ENCODE data around the gene BNC2. TPM values are rescaled to one million over a fixed set of nuclear protein-coding genes. Genes with fewer than 3 reads are reported as not detected.

BNC2 gene
- total RNA-seq, 6 experiments from 2014 or later = 19.0 to 28.7 (median 25.4) TPM

DNA sequence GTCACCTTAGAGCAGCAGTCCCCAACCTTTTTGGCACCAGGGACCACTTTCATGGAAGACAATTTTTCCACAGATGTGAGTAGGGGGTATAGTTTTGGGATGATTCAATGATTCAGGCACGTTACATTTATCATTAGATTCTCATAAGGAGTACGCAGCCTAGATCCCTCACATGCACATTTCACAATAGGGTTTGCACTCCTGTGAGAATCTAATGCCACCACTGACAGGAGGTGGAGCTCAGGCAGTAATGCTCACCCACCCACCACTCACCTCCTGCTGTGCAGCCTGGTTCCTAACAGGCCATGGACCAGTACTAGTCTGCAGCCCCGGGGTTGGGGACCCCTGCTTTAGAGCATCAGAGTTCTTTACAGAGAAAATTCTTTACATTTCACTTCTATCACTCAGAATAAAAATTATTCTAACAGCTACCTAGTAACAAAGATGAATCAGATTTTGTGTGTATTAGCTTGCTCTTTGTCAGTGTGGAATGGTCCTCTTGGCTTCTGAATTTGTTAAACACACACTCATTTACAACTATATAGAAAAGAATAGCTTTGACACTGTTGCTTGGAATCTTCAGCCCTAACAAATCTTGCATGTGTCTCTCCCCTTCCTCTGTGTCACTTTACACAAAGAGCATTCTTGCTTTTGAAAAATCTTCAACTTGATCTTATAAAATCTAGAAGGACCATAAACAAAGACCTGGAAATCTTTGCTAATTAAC is 438.6 kb downstream of the BNC2 start:
- Mint-ChIP-seq H3K4me1 (ENCODE audit: low read depth) (peaks cover 45% of the 10 kb centered on the region), H3K36me3 (ENCODE audit: low read depth) (peaks cover 42% of the 10 kb centered on the region), H3K27me3 (ENCODE audit: insufficient read depth) (no peaks in the 10 kb centered on the region; the same call in 1 of the 2 replicates), H3K9me3 (peaks cover 6% of the 10 kb centered on the region; the same call in 1 of the 2 replicates), H3K4me3 (no peak overlapping the region), H3K27ac (0 out of 2 replicates have a peak overlapping the region, but pooled peaks have one; percentile 1)
- no peak for DNase-seq
- TF ChIP-seq, protein P1, sequence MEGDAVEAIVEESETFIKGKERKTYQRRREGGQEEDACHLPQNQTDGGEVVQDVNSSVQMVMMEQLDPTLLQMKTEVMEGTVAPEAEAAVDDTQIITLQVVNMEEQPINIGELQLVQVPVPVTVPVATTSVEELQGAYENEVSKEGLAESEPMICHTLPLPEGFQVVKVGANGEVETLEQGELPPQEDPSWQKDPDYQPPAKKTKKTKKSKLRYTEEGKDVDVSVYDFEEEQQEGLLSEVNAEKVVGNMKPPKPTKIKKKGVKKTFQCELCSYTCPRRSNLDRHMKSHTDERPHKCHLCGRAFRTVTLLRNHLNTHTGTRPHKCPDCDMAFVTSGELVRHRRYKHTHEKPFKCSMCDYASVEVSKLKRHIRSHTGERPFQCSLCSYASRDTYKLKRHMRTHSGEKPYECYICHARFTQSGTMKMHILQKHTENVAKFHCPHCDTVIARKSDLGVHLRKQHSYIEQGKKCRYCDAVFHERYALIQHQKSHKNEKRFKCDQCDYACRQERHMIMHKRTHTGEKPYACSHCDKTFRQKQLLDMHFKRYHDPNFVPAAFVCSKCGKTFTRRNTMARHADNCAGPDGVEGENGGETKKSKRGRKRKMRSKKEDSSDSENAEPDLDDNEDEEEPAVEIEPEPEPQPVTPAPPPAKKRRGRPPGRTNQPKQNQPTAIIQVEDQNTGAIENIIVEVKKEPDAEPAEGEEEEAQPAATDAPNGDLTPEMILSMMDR (IDR thresholded peaks at IDR 0.05) = no peak

DNA sequence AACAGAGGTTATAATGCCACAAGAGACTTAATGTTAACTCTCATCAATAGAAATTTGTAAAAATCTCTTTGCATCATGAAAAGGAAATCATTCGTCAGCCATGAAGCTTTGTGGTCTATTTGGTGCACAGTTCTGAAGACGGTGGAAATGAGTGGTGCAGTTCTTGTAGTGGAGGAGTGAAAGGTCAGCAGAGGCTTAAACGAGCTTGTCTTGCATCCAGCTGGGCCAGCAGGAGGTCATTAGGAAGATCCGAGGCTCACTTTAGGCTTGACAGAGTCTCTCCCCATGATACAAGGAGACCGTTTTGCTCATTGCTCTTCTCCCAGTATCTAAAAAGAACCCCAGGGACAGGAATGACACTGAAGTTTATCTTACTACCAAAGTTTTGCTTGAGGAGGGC is 440.8 kb downstream of the BNC2 start:
- peaks cover 55% of the 10 kb centered on the region for H3K4me1 Mint-ChIP-seq (ENCODE audit: low read depth)
- H3K9me3 Mint-ChIP-seq = no peaks in the 10 kb centered on the region
- no peak overlapping the region for H3K4me3 Mint-ChIP-seq
- TF ChIP-seq, protein P1 (IDR thresholded peaks at IDR 0.05) = no peak
- H3K27ac Mint-ChIP-seq = no peak overlapping the region
- H3K36me3 Mint-ChIP-seq (ENCODE audit: low read depth) = peaks cover 33% of the 10 kb centered on the region
- no peak for DNase-seq
- no peaks in the 10 kb centered on the region; the same call in 1 of the 2 replicates for H3K27me3 Mint-ChIP-seq (ENCODE audit: insufficient read depth)

DNA sequence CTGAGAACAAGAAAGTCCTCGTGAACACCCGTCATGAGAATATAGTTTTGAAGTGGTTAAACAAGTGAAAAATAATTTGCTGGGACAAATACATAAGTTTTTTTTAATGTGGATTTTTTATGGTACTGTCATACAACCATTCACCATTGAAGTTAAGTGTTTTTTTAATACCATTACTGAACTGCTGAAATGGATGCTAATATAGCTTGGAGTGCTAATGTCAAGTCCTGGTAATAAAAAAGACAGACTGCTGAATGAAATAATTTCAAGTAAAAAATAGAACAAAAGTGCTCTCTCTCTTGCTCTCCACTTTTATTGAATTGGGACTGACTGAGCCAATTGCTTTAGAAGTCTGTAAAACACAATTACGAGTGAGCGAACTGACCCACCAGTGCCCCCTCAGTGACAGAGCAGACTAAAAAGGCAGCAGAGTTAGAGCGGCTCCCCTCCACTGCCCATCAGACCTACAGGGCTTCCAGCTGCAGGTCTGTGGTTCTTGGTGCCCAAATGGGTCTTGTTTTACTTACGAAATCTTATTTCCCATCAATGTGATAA is 442.5 kb downstream of the BNC2 start:
- TF ChIP-seq, protein P1 (IDR thresholded peaks at IDR 0.05) = no peak
- no peak overlapping the region for H3K4me3 Mint-ChIP-seq

DNA sequence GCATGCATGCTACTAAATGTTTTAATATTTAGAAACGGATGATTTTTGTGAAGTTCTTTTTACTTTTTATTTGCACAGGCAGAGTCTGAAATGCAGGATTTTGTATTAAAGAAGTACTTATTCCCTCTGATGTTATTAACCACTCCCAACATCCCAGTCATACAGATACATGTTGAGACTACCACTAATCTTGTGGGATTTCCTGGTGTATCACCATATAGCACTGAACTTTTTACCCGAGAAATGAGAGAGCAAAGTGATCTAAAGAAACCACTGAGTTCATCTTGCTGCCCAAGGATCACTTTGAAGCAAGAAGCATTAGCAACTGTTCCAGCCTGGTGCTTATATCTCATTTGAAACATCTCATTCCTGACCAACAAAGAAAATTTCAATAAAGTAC is 443.8 kb downstream of the BNC2 start:
- Mint-ChIP-seq H3K9me3 (no peaks in the 10 kb centered on the region), H3K27me3 (ENCODE audit: insufficient read depth) (no peaks in the 10 kb centered on the region; the same call in none of the 2 replicates), H3K36me3 (ENCODE audit: low read depth) (peaks cover 56% of the 10 kb centered on the region), H3K4me1 (ENCODE audit: low read depth) (peaks cover 34% of the 10 kb centered on the region), H3K4me3 (no peak overlapping the region), H3K27ac (no peak overlapping the region)
- TF ChIP-seq, protein P1 (IDR thresholded peaks at IDR 0.05) = no peak
- no peak for DNase-seq

More for the DNA sequence above, 442.5 kb downstream of the BNC2 start:
- Mint-ChIP-seq H3K4me1 (ENCODE audit: low read depth) (peaks cover 43% of the 10 kb centered on the region), H3K9me3 (no peaks in the 10 kb centered on the region), H3K27me3 (ENCODE audit: insufficient read depth) (no peaks in the 10 kb centered on the region; the same call in none of the 2 replicates), H3K36me3 (ENCODE audit: low read depth) (peaks cover 49% of the 10 kb centered on the region), H3K27ac (no peak overlapping the region)
- no peak for DNase-seq

DNA sequence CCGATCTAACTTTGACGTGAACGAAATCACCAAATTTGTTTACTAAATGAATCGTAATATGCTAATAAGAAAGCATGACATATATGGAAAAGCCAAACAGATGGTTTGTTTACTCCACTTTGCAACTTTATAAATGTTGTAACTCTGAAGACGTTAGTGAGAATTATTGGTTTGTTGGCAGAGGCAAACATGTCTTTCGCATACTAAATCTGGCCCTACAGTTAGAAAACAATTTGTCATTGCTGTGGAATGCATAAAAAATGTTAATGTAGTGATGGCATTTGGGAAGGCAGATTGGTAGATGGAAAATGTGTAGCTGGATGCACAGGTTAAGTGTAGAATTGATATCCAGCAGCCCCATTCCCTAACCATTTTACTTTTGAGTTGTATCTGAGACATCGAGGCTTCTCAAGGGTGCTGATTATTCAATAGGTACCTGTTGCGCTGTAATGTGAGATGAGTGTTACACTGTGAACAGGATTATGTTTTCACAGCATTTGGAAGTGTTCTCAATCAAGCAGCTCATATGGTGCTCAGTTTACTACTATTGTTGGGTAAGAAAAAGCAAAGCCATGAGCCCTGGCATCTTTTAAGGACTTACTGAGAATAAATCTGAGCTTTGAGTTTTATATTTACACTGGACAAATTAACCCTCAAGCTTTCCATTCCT is 444.8 kb downstream of the BNC2 start:
- no peaks in the 10 kb centered on the region for H3K9me3 Mint-ChIP-seq
- H3K36me3 Mint-ChIP-seq (ENCODE audit: low read depth) = peaks cover 53% of the 10 kb centered on the region
- DNase-seq = peak; percentile 67
- TF ChIP-seq, protein P1 (IDR thresholded peaks at IDR 0.05) = no peak
- peaks cover 37% of the 10 kb centered on the region for H3K4me1 Mint-ChIP-seq (ENCODE audit: low read depth)
- H3K27me3 Mint-ChIP-seq (ENCODE audit: insufficient read depth) = peaks cover 6% of the 10 kb centered on the region
- H3K4me3 Mint-ChIP-seq = no peak overlapping the region
- H3K27ac Mint-ChIP-seq = no peak overlapping the region
